ENCODE data around the gene S100A13. TPM values are rescaled to one million over a fixed set of nuclear protein-coding genes. Genes with fewer than 3 reads are reported as not detected.
A peak's percentile ranks its signal among the peaks of the same experiment; 100 is the strongest.

Gene S100A13
- total RNA-seq, 6 experiments from 2014 or later: 162 to 225 (median 208) TPM

DNA sequence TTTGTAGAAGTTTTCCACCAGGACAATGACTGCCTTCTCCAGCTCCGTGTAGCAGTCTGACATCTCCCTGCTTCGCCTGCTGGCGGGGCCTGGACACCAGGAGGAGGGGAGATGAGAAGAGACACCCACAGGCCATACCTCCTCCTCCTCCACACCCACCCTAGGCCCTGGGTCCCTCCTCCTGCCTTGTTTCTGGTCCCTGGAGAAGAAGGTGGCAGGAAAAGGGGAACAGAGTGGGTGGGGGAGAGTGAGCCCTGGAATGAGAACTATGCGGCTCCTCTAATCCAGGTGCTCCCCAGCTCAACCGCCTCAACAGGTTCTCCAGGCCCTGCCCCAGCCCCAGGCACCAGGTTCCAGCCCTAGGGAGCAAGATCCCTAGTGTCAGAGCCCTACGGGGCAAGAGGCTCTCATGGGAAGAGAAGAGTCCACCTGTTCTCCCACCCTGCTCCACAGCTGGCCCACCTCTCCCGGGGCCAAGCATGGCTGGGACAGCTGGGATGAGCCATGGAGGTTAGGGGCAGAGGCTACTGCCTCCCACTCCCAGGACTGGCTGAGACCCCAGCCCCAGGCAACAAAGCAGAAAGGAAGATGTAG is 19.1 kb downstream of the S100A13 start:
- H3K27me3 Mint-ChIP-seq (ENCODE audit: insufficient read depth): peaks cover 3% of the 10 kb centered on the region
- no peaks in the 10 kb centered on the region for H3K9me3 Mint-ChIP-seq
- peaks cover 32% of the 10 kb centered on the region for H3K36me3 Mint-ChIP-seq (ENCODE audit: low read depth)
- peak overlapping the region; percentile 96 for H3K27ac Mint-ChIP-seq
- H3K4me1 Mint-ChIP-seq (ENCODE audit: low read depth): peaks cover 43% of the 10 kb centered on the region
- TF ChIP-seq, protein P1, sequence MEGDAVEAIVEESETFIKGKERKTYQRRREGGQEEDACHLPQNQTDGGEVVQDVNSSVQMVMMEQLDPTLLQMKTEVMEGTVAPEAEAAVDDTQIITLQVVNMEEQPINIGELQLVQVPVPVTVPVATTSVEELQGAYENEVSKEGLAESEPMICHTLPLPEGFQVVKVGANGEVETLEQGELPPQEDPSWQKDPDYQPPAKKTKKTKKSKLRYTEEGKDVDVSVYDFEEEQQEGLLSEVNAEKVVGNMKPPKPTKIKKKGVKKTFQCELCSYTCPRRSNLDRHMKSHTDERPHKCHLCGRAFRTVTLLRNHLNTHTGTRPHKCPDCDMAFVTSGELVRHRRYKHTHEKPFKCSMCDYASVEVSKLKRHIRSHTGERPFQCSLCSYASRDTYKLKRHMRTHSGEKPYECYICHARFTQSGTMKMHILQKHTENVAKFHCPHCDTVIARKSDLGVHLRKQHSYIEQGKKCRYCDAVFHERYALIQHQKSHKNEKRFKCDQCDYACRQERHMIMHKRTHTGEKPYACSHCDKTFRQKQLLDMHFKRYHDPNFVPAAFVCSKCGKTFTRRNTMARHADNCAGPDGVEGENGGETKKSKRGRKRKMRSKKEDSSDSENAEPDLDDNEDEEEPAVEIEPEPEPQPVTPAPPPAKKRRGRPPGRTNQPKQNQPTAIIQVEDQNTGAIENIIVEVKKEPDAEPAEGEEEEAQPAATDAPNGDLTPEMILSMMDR (IDR thresholded peaks at IDR 0.05): no peak
- no peak for DNase-seq
- peak overlapping the region; percentile 96 for H3K4me3 Mint-ChIP-seq

DNA sequence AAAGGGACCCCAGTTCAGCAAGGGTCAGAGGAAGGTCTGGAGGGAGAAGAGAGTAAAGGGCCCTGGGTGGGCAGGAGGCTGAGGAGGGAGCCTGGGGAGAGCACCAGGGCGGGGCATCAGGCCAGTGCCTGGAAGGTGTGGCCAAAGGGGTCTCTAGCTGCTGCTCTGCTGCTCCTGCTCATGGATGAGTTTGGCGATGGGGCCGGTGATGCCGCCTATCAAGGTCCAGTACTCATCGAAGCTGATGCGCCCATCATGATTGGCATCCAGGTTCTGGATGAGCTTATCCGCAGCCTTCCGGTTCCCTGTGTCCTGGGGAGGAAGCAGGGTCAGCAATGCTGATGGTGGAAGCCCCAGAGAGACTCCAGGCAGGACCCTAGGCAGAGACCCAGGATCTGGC is 19.9 kb downstream of the S100A13 start:
- peaks cover 3% of the 10 kb centered on the region for H3K27me3 Mint-ChIP-seq (ENCODE audit: insufficient read depth)
- H3K4me1 Mint-ChIP-seq (ENCODE audit: low read depth): peaks cover 43% of the 10 kb centered on the region
- no peak for DNase-seq
- H3K36me3 Mint-ChIP-seq (ENCODE audit: low read depth): peaks cover 32% of the 10 kb centered on the region
- peak overlapping the region; percentile 96; the same call in 1 of the 2 replicates for H3K4me3 Mint-ChIP-seq
- H3K27ac Mint-ChIP-seq: peak overlapping the region; percentile 96
- no peaks in the 10 kb centered on the region for H3K9me3 Mint-ChIP-seq
- TF ChIP-seq, protein P1 (IDR thresholded peaks at IDR 0.05): no peak

DNA sequence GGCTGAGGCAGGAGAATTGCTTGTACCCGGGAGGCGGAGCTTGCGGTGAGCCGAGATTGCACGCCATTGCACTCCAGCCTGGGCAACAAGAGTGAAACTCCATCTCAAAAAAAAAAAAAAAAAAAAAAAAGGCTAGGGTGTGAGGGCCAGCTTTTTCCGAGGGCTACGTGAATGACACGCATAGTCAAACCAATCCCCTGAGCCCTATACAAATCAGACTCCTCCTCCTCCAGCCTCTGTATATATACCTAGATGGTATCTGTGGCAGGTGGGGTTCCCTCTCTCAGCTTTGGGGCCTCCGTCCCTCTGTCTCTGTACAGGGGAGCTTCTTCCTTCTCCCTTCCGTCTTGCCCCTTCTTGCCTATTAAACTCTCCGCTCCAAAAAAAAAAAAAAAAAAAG is 21.1 kb downstream of the S100A13 start:
- Mint-ChIP-seq H3K9me3 (no peaks in the 10 kb centered on the region), H3K4me3 (no peak overlapping the region), H3K4me1 (ENCODE audit: low read depth) (peaks cover 39% of the 10 kb centered on the region), H3K27me3 (ENCODE audit: insufficient read depth) (peaks cover 3% of the 10 kb centered on the region), H3K36me3 (ENCODE audit: low read depth) (peaks cover 27% of the 10 kb centered on the region), H3K27ac (no peak overlapping the region)
- TF ChIP-seq, protein P1 (IDR thresholded peaks at IDR 0.05): no peak
- DNase-seq: no peak

DNA sequence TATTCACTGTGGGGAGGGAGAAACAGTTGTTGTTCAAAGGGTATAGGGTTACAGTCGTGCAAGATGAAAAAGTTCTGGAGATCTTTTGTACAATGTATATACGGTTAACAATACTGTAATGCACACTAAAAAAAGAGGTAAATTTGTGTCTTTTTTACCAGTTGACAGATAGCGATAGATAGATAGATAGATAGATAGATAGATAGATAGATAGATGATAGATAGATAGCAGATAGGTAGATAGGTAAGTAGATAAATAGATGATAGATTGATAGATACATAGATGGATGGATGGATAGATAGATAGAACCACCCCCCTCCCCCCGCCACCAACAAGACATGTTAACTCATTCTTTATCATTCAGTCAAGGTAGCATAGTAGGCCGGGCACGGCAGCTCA is 24.6 kb downstream of the S100A13 start:
- peaks cover 30% of the 10 kb centered on the region for H3K4me1 Mint-ChIP-seq (ENCODE audit: low read depth)
- H3K4me3 Mint-ChIP-seq: no peak overlapping the region
- TF ChIP-seq, protein P1 (IDR thresholded peaks at IDR 0.05): no peak
- DNase-seq: no peak
- no peak overlapping the region for H3K27ac Mint-ChIP-seq
- H3K27me3 Mint-ChIP-seq (ENCODE audit: insufficient read depth): no peaks in the 10 kb centered on the region; the same call in 1 of the 2 replicates
- no peaks in the 10 kb centered on the region for H3K9me3 Mint-ChIP-seq
- peaks cover 19% of the 10 kb centered on the region for H3K36me3 Mint-ChIP-seq (ENCODE audit: low read depth)

DNA sequence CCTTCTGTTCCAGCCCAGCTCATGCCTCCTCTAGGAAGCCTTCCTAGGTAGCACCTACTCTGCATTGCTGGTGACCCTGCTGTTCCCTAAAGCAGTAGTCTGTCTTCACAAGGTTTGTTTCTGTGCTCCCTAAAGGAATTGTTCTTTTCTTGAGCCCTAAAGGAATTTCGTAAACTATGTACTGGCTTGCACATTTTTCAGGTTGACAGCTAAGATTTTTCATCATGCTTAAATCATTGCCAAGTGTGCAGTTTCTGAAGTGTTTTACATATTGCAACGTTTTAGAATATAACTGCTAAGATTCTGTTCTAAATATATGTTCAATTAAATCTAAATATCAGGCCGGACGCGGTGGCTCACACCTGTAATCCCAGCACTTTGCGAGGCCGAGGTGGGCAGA is 27.5 kb downstream of the S100A13 start:
- H3K4me1 Mint-ChIP-seq (ENCODE audit: low read depth): peaks cover 39% of the 10 kb centered on the region
- H3K4me3 Mint-ChIP-seq: peak overlapping the region; percentile 25; the same call in 1 of the 2 replicates
- no peaks in the 10 kb centered on the region; the same call in 1 of the 2 replicates for H3K27me3 Mint-ChIP-seq (ENCODE audit: insufficient read depth)
- no peaks in the 10 kb centered on the region for H3K9me3 Mint-ChIP-seq
- TF ChIP-seq, protein P1 (IDR thresholded peaks at IDR 0.05): no peak
- peaks cover 23% of the 10 kb centered on the region; the same call in 1 of the 2 replicates for H3K36me3 Mint-ChIP-seq (ENCODE audit: low read depth)
- peak overlapping the region; percentile 53 for H3K27ac Mint-ChIP-seq
- no peak for DNase-seq
